Suppressor macrophage treated with lipopolysaccharide for 4 hours (primary cell): Measurements from ENCODE around the gene D2HGDH.
"Not testable (repeated sequence)": the region's sequence is repeated elsewhere in the genome, so short reads cannot be mapped to it uniquely, and the experiment has no call there.

Experiments
- DNase-seq: peaks from one replicate; pipeline ENCODE4 v3.0.0-alpha.2; 2020

Gene D2HGDH

DNA sequence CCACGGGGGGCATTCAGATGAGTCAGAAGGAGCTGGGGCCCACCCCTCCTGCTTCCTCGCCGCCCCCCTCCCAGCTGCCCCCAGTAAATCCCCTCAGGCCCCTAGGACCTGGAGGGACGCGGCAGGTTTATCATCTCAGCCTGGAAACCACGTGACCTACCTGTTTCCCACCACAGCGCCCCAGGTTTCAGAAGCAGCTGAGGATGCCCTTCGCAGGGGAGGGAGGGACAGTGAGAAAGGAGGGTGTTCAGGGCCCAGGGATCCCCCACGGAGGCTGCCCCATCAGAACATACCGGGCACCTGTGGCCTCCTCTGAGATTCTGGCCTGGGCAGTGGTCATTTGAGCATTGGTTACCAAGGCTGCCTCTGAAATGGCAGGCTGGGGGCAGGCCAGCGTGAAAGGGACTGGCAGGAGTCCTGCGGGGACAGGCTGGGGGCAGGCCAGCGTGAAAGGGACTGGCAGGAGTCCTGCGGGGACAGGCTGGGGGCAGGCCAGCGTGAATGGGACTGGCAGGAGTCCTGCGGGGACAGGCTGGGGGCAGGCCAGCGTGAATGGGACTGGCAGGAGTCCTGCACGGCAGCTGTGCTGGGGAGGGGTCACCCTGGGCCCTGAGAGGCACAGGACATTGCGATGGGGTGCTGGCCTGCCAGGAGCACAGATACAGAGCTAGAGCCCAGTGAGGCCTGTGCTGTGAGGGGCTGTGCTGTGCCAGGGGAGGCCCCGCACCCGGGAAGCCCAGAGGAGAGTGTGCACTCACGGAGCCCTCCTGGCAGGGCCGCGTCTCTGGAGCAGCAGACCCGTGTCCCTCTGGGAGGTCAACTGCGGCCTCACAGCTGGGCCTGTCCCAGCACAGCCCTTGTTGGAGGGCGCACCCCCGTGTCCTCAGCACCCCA lies 76.1 kb downstream of the D2HGDH start:
- no peak for DNase-seq

DNA sequence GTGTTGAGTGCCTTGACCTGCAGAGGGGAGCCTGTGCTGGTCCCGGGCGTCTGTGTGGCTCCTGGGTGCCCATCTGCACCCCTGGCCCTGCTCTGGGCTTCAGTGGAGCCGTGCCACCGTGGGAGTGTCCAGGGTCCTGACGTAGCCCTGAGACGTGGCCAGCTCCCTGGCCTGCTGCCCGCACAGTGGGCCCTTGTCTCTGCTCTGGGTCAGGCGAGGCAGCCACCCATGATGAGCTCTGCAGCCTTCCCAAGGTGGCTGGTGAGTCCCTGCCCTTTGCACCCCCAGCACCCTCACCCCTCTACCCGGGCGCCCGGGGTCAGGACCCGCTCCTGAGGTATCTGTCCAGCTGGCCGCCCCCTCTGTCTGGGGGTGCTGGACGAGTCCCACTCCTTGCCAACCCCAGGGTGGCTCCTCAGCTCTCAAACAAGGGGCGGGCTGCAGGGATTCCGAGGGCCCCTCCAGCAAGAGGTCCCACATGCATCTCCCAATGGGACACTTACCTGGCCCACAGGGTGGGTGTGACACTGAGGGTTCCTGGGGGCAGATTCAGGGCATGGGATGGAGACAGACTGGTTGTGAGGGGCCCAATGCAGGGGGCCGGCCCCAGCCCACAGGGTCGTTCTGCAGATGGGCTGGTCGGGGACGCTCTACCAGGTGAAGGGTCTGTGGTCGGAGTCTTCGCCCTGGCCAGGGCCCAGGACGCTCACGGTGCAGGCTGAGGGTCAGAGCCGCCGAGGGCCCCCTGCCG lies 76.9 kb downstream of the D2HGDH start:
- DNase-seq = no peak

DNA sequence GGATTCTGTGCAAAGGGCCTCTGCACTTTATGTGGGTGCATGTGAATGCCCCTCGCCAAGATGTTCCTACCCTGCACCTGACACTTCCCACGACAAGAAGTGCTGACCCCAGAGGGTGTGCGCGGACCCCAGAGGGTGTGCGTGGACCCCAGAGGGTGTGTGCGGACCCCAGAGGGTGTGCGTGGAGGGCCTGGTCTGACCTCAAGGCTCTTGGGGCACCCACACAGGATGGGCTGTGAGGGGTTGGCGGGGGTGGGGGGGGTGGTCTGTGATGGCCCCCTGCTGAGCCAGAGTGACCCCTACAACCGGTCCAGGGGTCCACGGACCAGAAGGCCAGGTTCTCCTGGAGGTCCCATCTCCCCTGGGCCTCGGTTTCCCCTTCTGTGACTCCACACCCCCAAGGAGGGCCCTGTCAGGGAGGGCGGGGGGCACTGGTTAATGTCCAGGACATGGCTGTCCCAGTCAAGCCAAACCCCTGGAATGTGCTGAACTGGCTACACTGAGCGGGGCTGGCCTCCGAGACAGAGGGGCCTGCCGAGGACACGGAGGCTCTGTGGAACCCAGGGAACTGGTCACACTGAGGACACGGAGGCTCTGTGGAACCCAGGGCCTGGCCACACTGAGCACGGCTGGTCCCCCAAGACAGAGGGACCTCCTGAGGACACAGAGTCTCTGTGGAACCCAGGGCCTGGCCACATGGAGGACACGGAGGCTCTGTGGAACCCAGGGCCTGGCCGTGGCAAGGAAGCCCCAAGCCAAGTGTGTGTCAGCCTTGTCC lies 77.7 kb downstream of the D2HGDH start:
- no peak for DNase-seq

DNA sequence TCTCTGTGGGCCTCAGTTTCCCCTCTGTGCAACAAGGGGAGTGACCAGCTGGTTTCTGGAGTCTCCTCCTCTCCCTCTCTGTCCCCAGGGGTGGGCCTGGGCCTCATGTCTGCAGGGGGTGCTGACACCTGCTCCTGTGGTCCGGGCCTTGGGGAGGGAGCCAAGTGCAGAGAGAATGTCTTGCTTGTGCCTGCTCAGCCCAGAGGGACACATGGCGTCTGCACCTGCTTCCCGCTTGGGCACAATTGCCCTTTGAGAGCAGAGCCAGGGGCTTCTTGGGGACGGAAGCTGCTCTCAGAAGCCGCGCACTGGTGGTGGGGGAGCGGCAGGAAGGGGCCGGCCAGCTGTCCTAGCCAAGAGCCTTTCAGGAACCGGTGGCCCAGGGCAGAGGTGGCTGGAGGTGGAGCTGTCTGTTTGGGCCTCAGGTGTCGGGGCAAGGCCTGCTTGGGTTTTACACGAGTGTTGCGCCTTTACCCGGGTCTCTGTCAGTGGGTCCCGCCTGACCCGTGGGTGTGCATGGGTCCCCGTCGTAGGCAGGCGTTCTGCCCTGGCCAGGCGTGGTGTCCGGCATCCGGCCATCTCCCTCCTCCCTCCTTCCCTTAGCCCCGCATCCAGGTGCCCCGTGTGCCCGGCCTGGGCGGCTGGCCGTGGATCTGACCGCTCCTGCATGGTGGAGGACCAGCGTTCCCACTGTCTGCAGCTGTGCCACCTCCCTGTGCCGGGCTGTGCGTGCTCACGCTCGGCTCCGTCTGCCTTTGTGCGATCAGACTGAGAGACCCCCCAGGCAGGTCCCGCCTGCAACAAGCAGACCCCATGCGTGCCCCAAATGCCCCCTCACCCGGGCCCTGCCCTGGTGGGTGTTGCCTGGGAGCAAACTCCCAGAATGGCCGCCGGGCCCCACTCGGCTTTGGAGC lies 78.6 kb downstream of the D2HGDH start:
- no peak for DNase-seq

DNA sequence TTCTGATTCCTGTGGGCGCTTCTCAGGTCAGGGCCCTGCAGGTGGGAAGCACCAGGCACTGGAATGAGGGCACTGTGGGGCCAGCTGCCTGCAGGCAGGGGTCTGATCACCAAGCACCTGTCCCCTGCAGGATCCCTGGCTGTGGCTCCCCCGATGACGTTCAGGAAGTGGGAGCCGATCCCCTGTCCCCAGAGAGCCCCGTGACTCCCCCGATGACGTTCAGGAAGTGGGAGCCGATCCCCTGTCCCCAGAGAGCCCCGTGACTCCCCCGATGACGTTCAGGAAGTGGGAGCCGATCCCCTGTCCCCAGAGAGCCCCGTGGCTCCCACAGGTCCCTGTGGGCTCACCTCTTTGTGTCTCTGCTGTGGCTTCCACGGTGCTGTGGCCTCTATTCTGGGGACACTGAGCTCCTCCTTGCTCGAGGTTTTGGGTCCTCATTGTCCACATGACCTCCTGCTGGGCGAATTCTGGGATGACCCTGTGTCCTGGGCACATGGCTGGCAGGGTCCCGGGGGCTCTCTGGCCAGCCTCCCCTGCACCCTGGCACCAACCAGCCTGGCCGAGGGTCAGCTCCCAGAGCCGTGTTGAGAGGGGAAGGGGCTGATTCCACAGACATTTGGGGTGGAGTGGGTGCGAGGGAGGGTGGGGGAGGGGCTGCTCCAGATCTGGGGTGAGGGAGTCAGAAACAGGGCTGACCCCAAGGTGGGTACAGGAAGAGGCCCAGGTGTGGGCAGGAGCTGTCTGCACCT lies 79.4 kb downstream of the D2HGDH start:
- peak; percentile 59 for DNase-seq

DNA sequence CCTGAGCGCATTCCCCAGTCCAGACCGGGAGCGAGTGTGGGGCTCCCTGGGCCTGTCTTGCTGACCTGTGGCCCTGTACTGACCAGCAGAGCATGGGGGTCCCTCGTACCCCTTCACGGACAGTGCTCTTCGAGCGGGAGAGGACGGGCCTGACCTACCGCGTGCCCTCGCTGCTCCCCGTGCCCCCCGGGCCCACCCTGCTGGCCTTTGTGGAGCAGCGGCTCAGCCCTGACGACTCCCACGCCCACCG lies 79.9 kb downstream of the D2HGDH start:
- DNase-seq = no peak

DNA sequence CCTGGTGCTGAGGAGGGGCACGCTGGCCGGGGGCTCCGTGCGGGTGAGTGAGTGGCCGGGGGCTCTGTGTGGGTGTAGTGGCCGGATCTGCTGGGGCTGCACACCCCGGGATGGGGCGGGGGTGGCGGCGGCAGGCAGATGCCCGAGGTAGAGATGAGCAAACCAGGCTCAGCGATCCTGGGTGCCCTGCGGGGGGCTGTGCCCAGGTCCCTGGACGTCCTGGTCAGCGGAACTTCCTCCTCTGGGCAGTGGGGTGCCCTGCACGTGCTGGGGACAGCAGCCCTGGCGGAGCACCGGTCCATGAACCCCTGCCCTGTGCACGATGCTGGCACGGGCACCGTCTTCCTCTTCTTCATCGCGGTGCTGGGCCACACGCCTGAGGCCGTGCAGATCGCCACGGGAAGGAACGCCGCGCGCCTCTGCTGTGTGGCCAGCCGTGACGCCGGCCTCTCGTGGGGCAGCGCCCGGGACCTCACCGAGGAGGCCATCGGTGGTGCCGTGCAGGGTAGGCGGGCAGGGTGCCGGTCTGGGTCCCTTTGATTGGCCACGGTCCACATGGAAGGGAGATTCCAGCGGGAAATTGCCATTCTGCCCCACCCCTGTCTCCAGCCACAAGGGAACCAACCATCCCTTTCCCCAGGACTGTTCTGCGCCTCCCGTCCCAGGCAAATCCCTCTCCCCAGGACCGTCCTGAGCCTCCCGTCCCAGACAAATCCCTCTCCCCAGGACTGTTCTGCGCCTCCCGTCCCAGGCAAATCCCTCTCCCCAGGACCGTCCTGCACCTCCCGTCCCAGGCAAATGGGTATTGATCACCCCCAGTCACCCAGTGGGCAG lies 80.4 kb downstream of the D2HGDH start:
- DNase-seq = no peak

DNA sequence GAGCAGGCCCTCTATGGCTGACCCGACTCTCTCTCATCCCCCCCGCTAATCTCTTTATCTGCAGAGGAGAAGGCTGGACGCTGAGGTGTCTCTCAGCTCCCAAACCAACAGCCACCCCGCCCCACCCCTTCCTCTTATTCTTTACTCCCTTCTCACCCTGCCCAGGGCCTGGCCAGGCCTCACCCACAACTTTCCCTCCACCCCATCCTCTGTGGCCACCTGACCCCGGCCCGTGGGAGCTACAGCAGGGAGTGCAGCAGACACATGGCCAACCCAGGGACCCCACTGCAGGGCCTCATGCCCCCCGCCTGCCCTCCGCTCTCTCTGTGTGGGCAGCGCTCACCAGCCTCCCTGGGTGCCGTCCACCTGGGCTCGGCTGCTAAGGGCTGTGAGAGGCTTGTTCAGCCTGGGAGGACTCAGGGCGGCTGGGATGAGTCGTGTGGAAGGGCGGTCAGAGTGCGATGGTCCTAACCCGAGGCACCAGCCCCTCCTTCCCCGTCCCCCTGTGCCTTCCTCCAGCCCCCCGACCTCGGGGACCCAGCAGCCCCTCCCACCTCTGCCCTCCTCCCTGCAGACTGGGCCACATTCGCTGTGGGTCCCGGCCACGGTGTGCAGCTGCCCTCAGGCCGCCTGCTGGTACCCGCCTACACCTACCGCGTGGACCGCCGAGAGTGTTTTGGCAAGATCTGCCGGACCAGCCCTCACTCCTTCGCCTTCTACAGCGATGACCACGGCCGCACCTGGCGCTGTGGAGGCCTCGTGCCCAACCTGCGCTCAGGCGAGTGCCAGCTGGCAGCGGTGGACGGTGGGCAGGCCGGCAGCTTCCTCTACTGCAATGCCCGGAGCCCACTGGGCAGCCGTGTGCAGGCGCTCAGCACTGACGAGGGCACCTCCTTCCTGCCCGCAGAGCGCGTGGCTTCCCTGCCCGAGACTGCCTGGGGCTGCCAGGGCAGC lies 81.3 kb downstream of the D2HGDH start:
- no peak for DNase-seq

DNA sequence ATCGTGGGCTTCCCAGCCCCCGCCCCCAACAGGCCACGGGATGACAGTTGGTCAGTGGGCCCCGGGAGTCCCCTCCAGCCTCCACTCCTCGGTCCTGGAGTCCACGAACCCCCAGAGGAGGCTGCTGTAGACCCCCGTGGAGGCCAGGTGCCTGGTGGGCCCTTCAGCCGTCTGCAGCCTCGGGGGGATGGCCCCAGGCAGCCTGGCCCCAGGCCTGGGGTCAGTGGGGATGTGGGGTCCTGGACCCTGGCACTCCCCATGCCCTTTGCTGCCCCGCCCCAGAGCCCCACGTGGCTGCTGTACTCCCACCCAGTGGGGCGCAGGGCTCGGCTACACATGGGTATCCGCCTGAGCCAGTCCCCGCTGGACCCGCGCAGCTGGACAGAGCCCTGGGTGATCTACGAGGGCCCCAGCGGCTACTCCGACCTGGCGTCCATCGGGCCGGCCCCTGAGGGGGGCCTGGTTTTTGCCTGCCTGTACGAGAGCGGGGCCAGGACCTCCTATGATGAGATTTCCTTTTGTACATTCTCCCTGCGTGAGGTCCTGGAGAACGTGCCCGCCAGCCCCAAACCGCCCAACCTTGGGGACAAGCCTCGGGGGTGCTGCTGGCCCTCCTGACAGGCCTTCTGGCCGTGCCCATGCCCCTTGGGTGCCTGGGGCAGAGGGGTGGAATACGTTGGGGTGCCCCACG lies 82.1 kb downstream of the D2HGDH start:
- DNase-seq = no peak

DNA sequence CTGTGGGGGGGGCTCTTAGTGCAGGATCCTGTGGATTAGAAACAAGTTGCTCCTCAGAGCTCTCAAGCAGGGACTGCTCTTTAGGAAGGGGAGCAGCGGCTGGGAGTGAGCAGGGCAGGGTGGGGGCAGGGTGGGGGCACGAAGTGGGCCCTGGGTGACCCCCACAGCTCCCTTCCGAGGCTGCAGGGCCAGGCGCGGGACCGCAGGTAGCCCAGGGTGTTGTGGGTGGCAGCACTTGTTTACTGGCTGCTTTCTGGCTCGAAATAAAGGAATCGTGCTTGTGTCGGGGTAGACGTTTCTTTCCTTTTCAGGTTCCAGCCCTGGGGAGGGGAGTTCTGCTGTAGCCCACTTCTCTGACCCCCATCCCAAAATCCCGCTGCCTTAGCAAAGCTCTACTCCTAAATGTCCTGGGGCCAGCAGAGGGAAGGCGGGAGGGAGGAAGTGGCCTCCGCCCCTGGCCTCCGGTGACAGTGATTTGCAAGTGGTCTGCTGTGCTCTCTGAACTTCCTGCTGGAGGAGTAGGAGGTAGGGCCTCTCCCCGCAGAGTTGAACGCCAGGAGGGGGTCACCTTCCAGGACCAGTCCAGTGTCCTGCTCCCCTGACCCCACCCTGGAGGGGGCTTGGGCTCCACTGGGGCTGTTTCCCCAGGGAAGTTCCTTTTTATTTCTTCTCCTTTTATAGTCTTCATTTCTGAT lies 82.8 kb downstream of the D2HGDH start:
- DNase-seq = peak; percentile 31

DNA sequence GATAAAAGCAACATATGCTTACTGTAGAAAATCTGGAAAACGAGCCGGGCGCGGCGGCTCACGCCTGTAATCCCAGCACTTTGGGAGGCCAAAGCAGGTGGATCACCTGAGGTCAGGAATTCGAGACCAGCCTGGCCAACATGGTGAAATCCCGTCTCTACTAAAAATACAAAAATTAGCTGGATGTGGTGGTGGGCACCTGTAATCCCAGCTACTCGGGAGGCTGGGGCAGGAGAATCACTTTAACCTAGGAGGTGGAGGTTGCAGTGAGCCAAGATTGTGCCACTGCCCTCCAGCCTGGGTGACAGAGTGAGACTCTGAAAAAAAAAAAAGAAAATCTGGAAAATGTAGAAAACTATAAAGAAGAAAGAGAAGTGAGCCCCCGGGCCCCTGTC lies 83.4 kb downstream of the D2HGDH start:
- not testable (repeated sequence) for DNase-seq
